Measurements from ENCODE around the gene GPR82.

Gene GPR82

DNA sequence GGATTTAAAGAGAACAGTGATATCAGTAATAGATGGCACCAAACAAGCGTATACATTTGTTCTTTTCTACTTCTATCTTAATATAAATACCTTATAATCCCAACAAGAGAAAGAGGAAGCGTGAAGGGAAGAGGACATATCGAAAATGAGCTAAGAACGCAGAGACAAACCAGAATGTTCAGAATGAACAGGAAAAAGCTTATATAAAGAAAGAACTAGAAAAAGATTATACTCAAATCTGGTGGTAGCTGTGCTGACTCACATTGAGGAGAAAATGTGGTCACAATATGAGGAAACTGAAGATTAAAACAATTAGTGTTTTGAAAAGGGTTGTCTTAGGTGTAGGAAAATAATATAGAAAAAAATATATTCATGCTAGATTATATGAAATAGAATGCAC is 37.2 kb upstream of the GPR82 start:
- Histone ChIP-seq H3K27me3 (ENCODE audit: control insufficient read depth, insufficient read depth, low read length) (no peaks in the 10 kb centered on the region), H3K9me3 (ENCODE audit: control insufficient read depth, low read length) (no peaks in the 10 kb centered on the region)
- TF ChIP-seq, protein P1, sequence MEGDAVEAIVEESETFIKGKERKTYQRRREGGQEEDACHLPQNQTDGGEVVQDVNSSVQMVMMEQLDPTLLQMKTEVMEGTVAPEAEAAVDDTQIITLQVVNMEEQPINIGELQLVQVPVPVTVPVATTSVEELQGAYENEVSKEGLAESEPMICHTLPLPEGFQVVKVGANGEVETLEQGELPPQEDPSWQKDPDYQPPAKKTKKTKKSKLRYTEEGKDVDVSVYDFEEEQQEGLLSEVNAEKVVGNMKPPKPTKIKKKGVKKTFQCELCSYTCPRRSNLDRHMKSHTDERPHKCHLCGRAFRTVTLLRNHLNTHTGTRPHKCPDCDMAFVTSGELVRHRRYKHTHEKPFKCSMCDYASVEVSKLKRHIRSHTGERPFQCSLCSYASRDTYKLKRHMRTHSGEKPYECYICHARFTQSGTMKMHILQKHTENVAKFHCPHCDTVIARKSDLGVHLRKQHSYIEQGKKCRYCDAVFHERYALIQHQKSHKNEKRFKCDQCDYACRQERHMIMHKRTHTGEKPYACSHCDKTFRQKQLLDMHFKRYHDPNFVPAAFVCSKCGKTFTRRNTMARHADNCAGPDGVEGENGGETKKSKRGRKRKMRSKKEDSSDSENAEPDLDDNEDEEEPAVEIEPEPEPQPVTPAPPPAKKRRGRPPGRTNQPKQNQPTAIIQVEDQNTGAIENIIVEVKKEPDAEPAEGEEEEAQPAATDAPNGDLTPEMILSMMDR (IDR thresholded peaks at IDR 0.05): no peak

GRCh38 chrX:41688156-41688555 is 35.8 kb upstream of the GPR82 start:
- Histone ChIP-seq H3K4me3 (ENCODE audit: low read depth, low read length) (no peak overlapping the region), H3K79me2 (no peaks in the 10 kb centered on the region), H3K36me3 (ENCODE audit: control insufficient read depth, insufficient read depth, low read length) (no peaks in the 10 kb centered on the region), H3K27ac (no peak overlapping the region), H2AFZ (no peak overlapping the region), H3K4me1 (no peaks in the 10 kb centered on the region), H3K9ac (no peak overlapping the region), H3K27me3 (ENCODE audit: control insufficient read depth, insufficient read depth, low read length) (no peaks in the 10 kb centered on the region), H3K9me3 (ENCODE audit: control insufficient read depth, low read length) (no peaks in the 10 kb centered on the region), H3K4me2 (ENCODE audit: low read length) (no peak overlapping the region)
- TF ChIP-seq, protein P1 (IDR thresholded peaks at IDR 0.05): no peak

More for the DNA sequence above, 37.2 kb upstream of the GPR82 start:
- Histone ChIP-seq H2AFZ (no peak overlapping the region), H3K9ac (no peak overlapping the region), H3K4me2 (ENCODE audit: low read length) (no peak overlapping the region), H3K79me2 (no peaks in the 10 kb centered on the region), H3K4me3 (ENCODE audit: low read depth, low read length) (no peak overlapping the region), H3K4me1 (no peaks in the 10 kb centered on the region), H3K27ac (no peak overlapping the region), H3K36me3 (ENCODE audit: control insufficient read depth, insufficient read depth, low read length) (no peaks in the 10 kb centered on the region)

DNA sequence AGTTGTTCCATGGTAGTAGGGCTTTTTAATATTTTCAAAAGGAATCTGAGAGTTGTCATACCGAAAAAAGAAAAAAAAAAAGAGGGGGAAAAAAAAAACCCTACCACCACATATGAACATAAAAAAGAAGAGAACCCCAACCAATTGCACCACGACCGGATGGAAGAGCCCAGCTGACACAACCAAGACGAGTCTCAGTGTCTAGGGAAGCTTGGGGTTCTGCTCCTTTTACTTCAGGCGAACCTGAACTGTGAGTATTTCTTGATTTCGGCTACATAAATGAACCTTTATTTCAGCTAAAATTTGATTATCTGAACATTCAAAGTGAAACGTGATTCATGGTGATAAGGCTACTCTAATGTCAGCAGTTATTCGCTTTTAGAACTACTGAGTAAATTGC is 35.1 kb upstream of the GPR82 start, which contains the start of gene GPR34:
TSS of gene GPR34 (plus strand) at position 139 of the 400 bp plus-strand sequence. CDS start 6,661 bp downstream, outside the sequence.
- Histone ChIP-seq H3K79me2 (no peaks in the 10 kb centered on the region), H3K4me2 (ENCODE audit: low read length) (no peak within 1 kb of the TSS), H3K36me3 (ENCODE audit: control insufficient read depth, insufficient read depth, low read length) (no peaks in the 10 kb centered on the region), H2AFZ (no peak within 1 kb of the TSS), H3K4me3 (ENCODE audit: low read depth, low read length) (no peak within 1 kb of the TSS), H3K27me3 (ENCODE audit: control insufficient read depth, insufficient read depth, low read length) (no peaks in the 10 kb centered on the region), H3K9ac (no peak within 1 kb of the TSS), H3K4me1 (no peaks in the 10 kb centered on the region), H3K9me3 (ENCODE audit: control insufficient read depth, low read length) (no peaks in the 10 kb centered on the region), H3K27ac (no peak within 1 kb of the TSS)
- TF ChIP-seq, protein P1 (IDR thresholded peaks at IDR 0.05): no peak

- Histone ChIP-seq H3K4me1 (no peaks in the 10 kb centered on the region), H3K4me3 (ENCODE audit: low read depth, low read length) (no peak overlapping the region), H3K27me3 (ENCODE audit: control insufficient read depth, insufficient read depth, low read length) (no peaks in the 10 kb centered on the region), H2AFZ (no peak overlapping the region), H3K9ac (no peak overlapping the region), H3K79me2 (no peaks in the 10 kb centered on the region), H3K9me3 (ENCODE audit: control insufficient read depth, low read length) (no peaks in the 10 kb centered on the region), H3K27ac (no peak overlapping the region), H3K36me3 (ENCODE audit: control insufficient read depth, insufficient read depth, low read length) (no peaks in the 10 kb centered on the region), H3K4me2 (ENCODE audit: low read length) (no peak overlapping the region)
- TF ChIP-seq, protein P1 (IDR thresholded peaks at IDR 0.05): no peak
Observed at GRCh38 chrX:41689711-41690110, 34.3 kb upstream of the GPR82 start.

DNA sequence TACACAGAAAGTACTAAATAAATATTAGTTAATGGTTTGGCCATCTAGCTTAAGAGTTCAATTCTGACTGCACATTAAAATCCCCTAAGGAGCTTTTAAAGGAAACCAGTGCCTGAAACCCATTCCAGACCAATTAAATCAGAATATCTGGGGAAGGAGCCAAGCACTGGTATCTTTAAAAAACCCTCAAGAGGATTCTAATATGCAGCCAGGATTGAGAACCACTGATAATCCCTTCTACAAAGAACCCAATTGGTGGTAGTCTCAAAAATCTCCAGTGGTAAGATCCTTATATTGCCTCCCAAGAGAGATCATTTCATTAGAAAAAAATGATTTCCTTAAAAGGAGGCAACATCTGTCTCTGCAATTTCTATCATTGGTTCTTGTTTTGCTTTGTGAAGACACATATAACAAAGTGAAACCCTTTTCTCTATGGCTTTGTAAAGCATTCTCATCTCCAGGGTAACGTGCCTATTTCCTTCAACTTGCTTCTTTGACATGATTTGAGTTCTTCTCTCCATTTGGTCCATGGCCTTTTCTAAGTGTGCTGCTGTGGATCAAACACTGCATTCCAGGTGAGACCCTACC is 31.7 kb upstream of the GPR82 start:
- no peak overlapping the region for H3K9ac ChIP-seq
- no peak overlapping the region for H2AFZ ChIP-seq
- no peaks in the 10 kb centered on the region for H3K4me1 ChIP-seq
- no peaks in the 10 kb centered on the region for H3K27me3 ChIP-seq (ENCODE audit: control insufficient read depth, insufficient read depth, low read length)
- H3K4me2 ChIP-seq (ENCODE audit: low read length): no peak overlapping the region
- H3K4me3 ChIP-seq (ENCODE audit: low read depth, low read length): no peak overlapping the region
- H3K36me3 ChIP-seq (ENCODE audit: control insufficient read depth, insufficient read depth, low read length): no peaks in the 10 kb centered on the region
- TF ChIP-seq, protein P1 (IDR thresholded peaks at IDR 0.05): no peak
- no peak overlapping the region for H3K27ac ChIP-seq
- H3K9me3 ChIP-seq (ENCODE audit: control insufficient read depth, low read length): no peaks in the 10 kb centered on the region
- no peaks in the 10 kb centered on the region for H3K79me2 ChIP-seq

All from parathyroid adenoma (tissue), 2 donors.